Activated CD4-positive, CD25-positive, alpha-beta regulatory T cell treated with anti-CD3 and anti-CD28 coated beads, Interleukin-2, amount 50 U/mL, for 24 hours (primary cell): Measurements from ENCODE around the gene INAFM1.

Source experiments
- ATAC-seq, 2 donors: fragments of 150-1000 bp; cut with Tn5 transposase; one replicate each; pipeline ENCODE4 v1.10.0; 2021; ENCODE audit warnings: mild to moderate bottlenecking in 1 of 2, moderate library complexity in 1 of 2

The INAFM1 gene

DNA sequence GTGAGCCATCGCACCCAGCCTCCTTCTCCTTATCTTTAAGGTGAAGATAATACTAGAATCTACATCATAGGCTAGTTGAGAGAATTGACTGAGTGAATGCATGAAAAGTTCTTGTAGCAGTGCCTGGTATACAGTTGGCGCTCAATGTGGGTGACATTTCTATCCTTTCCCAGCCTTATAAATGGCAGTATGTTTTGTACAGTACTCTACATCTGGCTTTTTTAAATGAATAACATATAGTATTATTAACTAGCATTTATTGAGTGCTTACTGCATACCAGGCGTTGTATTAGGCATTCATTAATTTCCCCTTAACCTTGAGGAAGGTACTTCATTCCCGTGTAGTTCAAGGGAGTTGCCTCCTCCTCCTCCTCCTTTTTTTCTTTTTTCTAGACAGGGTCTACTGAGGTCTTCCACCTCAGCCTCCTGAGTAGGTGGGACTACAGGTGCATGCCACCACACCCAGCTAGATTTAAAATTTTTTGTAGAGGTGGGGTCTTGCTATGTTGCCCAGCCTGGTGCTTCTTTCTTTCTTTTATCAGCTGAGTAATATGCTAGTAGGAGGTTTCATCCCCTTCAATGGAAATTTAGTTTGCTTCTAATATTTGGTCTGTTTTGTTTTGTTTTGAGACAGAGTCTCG, 37.8 kb downstream of the INAFM1 start:
- ATAC-seq: no peak

DNA sequence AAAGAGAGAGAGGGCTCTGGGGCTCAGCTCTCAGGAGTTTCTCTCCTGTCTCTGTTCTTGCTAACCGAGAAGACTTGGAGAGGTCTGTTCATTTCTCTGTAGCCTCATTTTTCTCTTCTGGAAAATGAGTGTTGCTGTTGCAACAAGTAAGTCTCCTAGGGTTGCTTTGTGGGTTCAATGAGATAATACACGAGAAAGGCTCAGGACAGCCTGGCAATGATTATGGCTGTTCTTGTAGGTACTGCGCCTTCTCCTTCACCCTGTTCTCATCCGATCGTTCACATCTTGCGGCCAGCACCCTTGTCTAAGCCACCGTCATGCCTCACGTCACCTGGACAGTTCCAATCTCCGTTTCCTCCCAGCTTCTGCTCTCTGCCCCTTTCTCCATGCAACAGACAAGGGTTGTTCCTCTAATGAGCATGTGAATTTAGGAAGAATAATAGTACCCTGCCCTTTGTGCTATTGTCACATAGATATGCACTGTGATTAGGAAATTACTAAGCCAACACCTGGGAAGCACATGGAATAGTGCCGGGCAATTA, 39.1 kb downstream of the INAFM1 start:
- ATAC-seq: no peak

DNA sequence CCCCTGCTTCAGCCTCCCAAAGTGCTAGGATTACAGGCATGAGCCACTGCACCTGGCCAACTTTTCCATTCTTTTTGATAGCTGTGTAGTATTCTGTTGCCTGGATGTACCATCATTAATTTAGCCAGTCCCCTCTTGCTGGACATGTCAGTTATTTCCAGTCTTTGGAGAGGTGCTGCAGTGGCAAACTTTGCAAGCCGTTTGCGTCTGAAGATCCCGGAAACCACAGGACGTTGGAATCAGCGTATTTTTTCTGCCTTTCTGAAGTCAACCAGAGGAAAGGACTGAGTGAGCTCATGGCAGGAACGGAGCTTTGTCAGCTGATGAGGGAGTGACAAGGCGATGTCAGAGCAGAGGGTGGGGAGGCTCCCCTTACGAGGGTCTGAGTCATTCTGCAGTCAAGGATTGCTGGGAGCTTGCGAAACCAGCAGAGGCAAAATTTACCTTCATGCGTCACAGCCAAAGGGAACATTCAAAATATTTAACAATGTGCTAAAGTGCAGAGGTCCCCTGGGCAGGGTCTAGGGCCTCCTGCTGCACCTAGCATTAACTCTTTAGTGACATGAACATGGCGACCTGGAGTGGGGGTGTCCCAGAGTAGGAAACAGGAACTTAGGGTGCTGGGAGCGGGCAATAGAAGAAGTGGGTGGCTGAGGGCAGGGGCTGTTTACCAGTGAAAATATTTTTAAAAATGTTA, 40.6 kb downstream of the INAFM1 start:
- ATAC-seq: peak; percentile 69 to 82

DNA sequence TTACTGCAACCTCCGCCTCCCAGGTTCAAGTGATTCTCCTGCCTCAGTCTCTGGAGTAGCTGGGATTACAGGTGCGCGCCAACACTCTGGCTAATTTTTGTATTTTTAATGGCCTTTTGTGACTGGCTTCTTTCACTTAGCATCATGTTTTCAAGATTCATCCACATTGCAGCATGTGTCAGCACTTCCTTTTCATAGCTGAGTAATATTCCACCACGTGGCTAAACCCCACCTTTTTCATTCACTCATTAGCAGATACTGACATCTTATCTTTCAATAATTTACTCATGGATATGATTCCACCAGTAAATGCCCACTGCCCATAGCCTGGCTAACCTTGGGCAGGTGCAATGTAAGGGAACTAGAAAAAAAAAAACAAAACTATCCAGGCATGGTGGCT, 41.8 kb downstream of the INAFM1 start:
- ATAC-seq: no peak

DNA sequence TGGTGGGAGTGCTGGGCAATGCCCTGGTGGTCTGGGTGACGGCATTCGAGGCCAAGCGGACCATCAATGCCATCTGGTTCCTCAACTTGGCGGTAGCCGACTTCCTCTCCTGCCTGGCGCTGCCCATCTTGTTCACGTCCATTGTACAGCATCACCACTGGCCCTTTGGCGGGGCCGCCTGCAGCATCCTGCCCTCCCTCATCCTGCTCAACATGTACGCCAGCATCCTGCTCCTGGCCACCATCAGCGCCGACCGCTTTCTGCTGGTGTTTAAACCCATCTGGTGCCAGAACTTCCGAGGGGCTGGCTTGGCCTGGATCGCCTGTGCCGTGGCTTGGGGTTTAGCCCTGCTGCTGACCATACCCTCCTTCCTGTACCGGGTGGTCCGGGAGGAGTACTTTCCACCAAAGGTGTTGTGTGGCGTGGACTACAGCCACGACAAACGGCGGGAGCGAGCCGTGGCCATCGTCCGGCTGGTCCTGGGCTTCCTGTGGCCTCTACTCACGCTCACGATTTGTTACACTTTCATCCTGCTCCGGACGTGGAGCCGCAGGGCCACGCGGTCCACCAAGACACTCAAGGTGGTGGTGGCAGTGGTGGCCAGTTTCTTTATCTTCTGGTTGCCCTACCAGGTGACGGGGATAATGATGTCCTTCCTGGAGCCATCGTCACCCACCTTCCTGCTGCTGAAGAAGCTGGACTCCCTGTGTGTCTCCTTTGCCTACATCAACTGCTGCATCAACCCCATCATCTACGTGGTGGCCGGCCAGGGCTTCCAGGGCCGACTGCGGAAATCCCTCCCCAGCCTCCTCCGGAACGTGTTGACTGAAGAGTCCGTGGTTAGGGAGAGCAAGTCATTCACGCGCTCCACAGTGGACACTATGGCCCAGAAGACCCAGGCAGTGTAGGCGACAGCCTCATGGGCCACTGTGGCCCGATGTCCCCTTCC, 45.5 kb downstream of the INAFM1 start:
- no peak for ATAC-seq

DNA sequence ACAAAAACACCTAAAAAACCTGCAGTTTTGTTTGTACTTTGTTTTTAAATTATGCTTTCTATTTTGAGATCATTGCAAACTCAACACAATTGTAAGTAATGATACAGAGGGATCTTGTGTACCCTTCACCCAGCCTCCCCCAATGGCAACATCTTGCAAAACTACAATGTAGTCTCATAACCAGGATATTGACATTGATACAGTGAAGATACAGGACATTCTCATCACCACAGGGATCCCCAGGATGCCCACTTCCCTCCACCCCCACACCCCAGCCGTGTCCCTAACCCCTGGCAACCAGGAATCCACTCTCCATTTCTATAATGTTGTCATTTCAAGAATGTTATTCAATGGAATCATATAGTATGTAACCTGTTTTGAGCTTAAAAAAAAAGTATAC, 46.9 kb downstream of the INAFM1 start:
- ATAC-seq: no peak

DNA sequence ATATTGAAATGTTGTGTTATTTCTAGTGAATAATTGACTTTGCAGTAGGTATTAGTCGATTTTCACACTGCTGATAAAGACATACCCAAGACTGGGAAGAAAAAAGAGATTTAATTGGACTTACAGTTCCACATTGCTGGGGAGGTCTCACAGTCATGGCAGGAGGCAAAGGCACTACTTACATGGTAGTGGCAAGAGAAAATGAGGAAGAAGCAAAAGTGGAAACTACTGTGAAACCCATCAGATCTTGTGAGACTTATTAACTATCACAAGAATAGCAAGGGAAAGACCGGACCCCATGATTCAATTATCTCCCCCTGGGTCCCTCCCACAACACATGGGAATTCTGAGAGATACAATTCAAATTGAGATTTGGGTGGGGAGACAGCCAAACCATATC, 47.4 kb downstream of the INAFM1 start:
- no peak for ATAC-seq

DNA sequence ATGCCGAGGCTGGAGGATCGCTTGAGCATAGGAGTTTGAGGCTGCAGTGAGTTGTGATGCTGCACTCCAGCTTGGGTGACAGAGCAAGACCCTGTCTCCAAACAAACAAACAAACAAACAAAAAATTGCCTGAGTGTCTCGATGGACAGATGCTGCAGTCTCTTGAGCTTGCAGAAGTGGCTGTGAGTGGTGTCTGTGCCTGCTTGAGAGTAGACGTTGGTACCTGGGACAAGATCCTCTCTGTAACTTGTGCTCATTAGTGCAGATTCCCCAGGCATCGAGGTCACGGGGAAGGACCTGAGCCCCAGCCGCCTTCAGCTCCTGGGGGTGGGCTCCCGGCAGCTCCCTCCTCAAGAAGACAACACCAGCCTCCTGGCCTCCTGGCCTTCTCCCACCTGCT, 48.7 kb downstream of the INAFM1 start:
- no peak for ATAC-seq

DNA sequence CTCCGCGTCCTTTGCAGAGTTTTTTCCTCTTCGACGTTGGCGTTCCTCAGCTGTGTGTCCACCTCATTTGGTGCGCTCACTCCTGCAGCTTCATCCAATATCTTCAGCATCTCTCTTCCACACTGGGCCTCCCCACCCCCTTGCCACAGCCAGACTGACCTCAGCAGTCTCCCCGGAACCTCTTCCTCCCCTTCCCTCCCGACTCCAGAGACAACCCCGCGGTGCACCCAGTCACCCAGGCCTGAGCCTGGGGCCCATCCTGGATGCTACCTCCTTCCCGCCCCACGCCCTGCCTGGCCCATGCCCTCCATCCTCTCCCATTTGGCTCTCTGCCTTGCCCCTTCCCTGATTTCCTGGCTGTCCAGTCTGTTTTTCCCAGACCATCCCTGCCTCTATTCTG, 49.2 kb downstream of the INAFM1 start:
- ATAC-seq: no peak

DNA sequence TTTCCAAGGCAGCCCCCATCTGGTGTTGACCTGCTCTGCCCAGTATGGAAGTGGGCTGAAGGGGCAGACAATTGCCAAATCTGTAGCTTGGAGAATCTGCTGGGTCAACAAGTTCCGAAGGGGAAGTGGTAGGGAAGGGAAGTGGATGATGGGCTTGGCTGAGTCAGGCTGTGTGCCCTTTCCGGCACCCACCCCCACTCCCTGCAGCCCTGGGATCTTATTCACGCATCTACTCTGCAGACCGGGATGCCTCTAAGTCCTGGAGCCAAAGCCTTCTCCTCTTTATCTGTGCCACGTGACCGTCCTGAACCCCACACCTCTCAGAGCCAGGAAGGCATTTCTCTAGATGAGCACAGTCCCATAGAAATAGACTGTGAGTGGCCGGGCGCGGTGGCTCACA, 49.8 kb downstream of the INAFM1 start:
- no peak for ATAC-seq
